Stromal cell of bone marrow (primary cell): ENCODE measurements around the gene TMEM140.
"Not testable (repeated sequence)": the region's sequence is repeated elsewhere in the genome, so short reads cannot be mapped to it uniquely, and the experiment has no call there.

ENCODE experiments used
- DNase-seq: peaks from one replicate; pipeline ENCODE4 v3.0.0-alpha.2; 2012; ENCODE audit warnings: low read depth

TMEM140 gene

GRCh38 chr7:135147899-135148721 lies at the start of gene TMEM140:
Gene TMEM140, plus strand, starts transcription at chr7:135148072. Its CDS starts 16,370 bp downstream, at chr7:135164442.
- DNase-seq = peak; percentile 58

DNA sequence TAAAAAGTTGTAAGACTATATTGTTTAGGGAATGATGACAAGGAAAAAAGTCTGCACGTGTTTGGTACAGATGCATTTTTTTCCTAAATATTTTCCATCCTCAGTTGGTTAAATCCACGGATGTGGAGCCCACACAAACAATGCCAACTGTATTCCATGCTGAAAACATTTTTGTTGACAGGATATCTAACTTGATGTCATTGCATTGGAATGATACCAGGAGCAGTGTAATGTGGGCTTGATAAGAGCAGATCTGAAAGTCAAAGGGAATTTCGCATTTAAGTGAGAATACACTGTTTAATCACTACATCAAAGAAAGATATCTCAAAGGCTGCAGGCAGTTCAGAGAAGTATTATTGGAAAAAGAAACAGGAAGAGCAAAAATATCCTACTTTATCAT lies 49.5 kb upstream of the TMEM140 start:
- no peak for DNase-seq

GRCh38 chr7:135100856-135101255 lies 47.0 kb upstream of the TMEM140 start:
- DNase-seq = peak; percentile 31

GRCh38 chr7:135102372-135102771 lies 45.5 kb upstream of the TMEM140 start:
- DNase-seq = no peak

GRCh38 chr7:135109562-135109961 lies 38.3 kb upstream of the TMEM140 start:
- no peak for DNase-seq

DNA sequence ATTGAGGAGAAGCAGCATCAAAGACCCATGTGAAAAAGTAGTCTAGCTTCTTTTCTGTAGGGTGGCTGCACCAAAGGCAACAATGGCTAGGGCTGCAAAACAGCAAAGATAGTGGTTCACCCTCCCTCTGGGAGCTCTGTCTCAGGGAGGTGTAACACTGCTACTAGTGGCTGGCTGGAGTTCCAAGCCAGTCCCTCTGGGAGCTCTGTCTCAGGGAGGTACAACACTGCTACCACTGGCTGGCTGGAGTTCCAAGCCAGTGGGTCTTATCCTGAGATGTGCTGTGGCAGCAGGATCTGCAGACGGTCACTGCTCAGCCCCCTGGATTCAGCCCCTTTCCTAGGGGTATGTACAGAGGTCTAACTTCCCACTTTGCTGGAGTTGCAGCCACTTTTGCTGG lies 37.9 kb upstream of the TMEM140 start:
- no peak for DNase-seq

DNA sequence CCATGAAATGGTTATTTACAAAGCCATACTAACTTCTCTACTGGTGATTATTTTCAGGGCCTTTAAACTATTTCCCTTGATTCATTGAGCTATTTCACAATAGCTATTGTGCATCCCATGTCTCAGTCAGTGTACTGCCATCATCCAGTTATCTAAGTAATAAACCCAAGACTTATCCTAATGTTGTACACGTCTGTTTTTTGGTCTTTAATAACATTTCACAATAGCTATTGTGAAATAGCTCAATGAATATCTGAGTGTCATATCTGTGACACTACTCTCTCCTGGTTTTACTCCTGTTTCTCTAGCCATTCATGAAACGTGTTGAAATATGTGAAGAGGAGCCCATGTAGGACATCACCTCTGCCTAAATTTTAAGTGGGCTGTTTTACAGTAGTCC lies 36.5 kb upstream of the TMEM140 start:
- DNase-seq = no peak

- DNase-seq = no peak
Observed at GRCh38 chr7:135114622-135115021, 33.2 kb upstream of the TMEM140 start.

DNA sequence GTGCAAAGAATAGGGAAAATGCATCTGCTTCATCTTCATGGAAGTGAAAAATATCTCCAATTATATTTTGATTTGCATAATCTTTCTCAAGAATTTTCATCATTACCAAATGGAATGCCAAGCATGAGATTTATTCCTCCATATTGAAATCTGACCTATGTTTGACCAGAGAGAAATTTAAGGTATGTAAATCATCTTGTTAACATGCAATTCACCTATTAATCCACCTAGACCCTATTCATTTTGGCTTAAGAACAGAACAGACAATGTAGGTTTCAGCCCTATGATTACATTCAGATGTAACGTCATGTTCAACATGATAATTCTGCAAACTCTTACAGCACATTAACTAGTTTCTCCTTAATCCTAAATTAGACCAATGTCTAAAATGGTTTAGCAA lies 30.8 kb upstream of the TMEM140 start:
- no peak for DNase-seq

DNA sequence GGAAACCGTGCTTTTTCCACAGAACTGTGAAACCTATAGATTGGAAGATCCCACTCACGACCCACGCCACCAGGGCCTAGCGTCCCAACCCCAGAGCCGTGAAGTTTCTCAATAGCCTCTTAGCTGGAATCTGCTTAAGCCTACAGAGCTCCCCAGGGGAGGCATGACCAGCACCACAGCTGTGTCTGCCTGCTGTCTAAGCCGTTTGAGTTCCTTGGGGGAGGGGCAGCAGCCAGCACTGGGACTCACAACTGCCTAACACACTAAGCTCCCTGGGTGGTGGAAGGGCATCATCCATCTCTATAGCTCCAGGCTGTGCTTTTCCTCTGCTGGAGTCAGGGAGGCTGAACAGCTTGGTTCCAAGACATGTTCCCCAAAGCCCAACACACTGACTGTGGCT lies 26.0 kb upstream of the TMEM140 start:
- no peak for DNase-seq

DNA sequence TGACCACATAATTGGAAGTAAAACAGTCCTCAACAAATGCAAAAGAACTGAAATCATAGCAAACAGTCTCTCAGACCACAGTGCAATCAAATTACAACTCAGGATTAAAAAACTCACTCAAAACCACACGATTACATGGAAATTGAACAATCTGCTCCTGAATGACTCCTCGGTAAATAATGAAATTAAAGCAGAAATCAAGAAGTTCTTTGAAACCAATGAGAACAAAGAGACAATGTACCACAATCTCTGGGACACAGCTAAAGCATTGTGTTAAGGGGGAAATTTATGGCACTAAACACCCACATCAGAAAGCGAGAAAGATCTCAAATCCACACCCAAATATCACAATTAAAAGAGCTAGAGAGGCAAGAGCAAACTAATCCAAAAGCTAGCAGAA lies 23.2 kb upstream of the TMEM140 start:
- DNase-seq = not testable (repeated sequence)

GRCh38 chr7:135128931-135129330 lies 18.9 kb upstream of the TMEM140 start:
- no peak for DNase-seq

GRCh38 chr7:135129579-135129978 lies 18.3 kb upstream of the TMEM140 start:
- no peak for DNase-seq

DNA sequence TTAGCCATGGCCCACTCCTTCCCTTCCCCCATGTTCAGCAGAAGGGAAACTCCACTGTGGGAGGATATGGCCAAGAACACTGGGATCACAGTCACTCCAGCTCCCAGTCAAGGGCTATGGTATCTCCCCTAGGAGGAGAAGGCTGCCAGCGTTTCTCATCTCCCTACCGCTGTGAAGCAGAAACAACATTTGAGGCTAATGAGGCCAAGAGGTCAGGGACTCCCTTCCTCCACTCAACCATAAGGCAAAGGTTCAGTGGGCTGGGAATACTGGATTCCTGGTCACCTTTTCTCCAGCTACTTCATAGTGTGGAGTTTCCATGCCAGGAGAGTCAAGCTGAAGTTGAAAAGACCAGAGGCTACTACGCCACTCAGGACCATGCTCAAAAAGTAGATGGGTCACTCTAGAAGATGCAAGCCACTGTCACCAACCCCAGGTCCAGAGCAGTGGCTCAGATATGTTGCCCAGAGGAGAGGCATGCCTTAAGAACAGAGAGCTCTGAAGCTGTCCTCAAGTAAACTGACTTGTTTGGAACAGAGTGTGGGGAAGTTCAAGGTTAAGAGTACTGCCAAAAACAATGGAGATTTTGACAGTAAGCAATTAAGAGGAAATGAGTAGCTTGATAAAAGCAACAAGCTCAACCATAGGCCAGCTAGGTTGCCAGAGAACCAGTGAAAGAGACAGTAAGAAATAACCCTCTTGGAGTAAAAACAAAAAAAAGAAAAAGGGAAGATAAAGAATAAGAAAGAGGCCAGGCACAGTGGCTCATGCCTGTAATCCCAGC lies 3.8 kb upstream of the TMEM140 start:
- DNase-seq = no peak

DNA sequence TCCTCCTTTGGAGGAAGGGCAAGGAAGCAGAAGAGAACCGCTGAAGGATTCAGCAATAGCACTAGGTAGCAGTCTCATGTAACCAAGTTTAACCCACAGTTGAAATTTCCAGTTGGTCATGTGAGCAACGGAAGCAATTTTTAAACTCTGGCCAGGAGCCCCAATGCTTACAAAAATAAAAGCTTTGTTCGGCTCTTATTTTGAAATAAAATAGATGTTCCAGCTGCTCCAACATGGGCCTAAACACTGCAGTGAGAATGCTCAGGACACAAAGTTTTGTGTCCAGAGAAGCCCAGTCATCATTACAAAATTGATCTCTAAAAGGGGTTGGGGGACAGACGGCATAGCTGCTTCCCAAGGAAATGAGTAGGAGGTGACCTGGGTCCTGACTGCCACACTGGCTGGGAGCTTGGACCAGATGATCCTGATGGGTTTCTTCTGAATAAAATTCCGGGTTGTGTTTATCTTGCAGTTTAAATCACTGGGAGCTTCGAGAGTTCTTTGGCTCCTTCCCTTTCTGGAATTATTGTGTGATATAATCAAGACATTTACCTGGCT lies 452 bp upstream of the TMEM140 start:
- peak; percentile 57 for DNase-seq

GRCh38 chr7:135150072-135150782 lies 2.4 kb downstream of the TMEM140 start:
- DNase-seq = no peak

GRCh38 chr7:135151132-135151531 lies 3.3 kb downstream of the TMEM140 start:
- DNase-seq = no peak

- no peak for DNase-seq
Observed at GRCh38 chr7:135151533-135151932, 3.7 kb downstream of the TMEM140 start.

DNA sequence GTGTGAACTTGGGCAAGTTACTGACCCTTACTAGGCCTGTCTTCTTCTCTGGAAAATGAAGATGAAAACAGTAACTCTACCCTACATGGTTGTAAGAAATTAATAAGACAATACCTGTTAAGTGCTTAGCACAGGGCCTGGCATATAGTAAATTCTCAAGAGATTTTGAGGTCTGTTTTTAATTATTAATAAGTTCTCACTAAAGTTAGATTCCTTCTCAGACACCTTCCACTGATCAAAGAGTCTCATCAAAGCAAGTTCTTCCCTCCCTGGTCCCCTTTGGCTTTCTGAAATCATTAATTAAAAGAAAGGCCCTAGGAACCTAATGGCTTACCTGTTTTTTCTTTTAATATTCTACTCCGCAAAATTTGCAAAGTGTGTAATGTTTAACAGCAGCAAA lies 4.6 kb downstream of the TMEM140 start:
- DNase-seq = no peak

GRCh38 chr7:135154734-135155133 lies 6.9 kb downstream of the TMEM140 start:
- no peak for DNase-seq

DNA sequence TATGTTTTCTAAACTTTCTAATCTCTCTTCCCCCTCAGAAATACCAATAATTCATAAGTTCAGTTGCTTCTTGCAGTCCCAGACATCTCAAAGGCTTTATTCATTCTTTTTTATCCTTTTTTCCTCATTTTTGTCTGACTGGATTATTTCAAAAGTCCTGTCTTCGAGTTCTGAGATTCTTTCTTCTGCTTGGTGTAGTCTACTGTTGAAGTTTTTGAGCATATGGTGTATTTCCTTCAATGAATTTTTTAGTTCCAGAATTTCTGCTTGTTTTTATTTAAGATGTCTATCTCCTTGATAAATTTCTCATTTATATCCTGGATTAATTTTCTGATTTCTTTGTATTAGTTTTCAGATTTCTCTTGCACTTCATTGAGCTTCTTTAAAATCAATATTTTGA lies 8.4 kb downstream of the TMEM140 start:
- no peak for DNase-seq

- DNase-seq = no peak
Observed at GRCh38 chr7:135158141-135158655, 10.3 kb downstream of the TMEM140 start.
